UCSD-AML1 (cell line): ENCODE measurements around the gene IFT172.
A peak's percentile ranks its signal among the peaks of the same experiment; 100 is the strongest.

Experiments used
- DNase-seq: peaks from one replicate; lab custom pipeline; 2025; ENCODE audit not compliant: unreplicated experiment; lab: John Stamatoyannopoulos, UW

Gene IFT172

GRCh38 chr2:27494284-27494943 lies 4.9 kb upstream of the IFT172 start:
- no peak for DNase-seq

GRCh38 chr2:27493948-27494283 lies 4.4 kb upstream of the IFT172 start:
- no peak for DNase-seq

DNA sequence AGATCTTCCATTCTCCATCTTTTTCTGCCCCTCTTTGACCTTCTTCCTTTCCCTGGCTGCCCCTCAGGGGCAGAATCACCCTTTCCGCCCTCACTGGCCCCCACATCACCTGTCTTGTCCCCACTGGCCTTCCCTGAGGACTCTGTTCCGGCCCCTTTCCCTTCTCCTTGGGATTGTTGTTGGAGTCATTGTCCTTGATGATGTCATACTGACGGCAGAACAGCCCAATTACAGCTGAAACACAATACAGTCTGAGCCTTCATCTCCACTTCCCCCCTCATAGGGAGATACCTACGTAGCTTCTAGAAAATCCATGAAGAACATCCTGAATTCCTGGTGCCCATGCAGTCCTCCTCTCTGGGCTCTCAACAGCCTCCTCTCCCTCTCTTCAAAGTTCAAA lies 3.0 kb upstream of the IFT172 start:
- DNase-seq: no peak

DNA sequence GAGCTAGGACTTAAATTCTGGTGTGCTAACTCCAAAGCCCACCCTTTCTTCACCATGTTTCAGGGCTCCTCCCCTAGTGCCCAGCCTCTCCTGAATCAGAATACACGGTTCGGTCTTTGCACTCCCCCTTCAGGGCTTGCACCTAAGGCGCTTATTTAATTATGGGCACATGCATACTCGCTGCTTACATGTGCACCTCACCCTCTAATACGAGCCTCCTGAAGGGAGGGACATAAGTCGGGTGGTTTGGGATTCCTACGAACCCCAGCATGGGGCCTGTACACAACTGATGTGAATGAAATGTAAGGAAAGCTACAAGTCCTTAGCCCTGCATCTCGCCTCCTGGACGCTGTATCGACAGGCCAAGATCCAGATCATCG lies 435 bp downstream of the IFT172 start:
- peak; percentile 35 for DNase-seq

DNA sequence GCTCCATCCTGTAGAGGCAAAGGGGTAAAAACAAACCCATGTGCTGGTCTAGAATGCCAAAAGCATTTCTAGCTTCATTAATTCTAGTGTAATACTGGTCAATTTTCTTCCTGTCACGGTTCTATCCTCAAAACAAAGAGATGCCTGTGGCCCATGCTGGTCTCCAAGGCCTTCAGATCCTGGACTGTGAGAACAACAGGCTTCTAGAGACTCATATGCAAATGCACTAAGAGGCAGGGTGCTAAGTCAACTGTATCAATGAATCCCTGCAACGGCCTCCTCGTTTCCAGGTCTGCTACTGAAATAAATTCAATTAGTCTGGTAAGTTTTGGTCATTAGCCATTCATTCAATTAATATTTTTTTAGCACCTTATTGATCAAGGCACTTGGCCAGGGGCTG lies 4.0 kb downstream of the IFT172 start:
- DNase-seq: no peak

- no peak for DNase-seq
Measured at GRCh38 chr2:27471961-27472360, 17.6 kb downstream of the IFT172 start.

- no peak for DNase-seq
Measured at GRCh38 chr2:27464443-27464842, 25.1 kb downstream of the IFT172 start.

- DNase-seq: peak; percentile 14
Measured at GRCh38 chr2:27461118-27461517, 28.4 kb downstream of the IFT172 start.

GRCh38 chr2:27453968-27454367 lies 35.6 kb downstream of the IFT172 start:
- DNase-seq: no peak

DNA sequence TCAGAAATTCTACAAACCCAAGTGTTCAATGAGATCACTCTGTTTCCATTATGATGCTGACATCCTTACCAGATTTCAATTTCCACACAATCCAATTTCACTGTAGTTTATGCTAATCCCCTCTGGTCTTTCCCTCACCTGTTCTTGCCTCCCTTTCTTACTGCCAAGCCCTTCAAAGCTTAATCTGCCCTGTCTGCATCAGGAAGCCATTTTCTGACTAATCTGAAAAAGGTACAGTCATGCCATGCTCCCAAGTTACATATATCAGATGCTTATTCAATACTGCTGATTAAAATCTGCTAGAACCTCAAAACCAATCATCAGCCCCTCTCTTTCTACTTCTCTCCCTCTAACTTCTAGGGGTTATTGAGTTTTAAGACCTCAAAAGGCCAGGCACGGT lies 38.4 kb downstream of the IFT172 start:
- DNase-seq: no peak

- no peak for DNase-seq
Measured at GRCh38 chr2:27448381-27448780, 41.2 kb downstream of the IFT172 start.

DNA sequence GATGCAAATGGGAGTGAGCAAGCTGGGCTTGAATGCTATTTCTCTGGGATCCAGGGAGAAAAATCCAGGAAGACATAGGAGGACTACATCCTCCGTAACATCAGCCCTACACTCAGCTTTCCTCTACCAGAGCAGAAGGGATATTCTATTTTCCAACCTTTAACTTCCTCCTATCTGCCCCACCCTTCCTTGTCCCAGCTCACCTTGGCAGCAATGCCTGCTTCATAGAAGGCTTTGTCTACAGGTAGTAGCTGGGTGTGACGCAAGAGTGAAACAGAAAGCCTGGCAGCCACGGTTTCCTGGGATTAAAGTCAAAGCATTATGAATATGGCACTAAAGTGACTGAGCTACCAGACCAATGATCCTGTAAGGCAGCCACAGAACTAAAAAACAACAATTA lies 43.5 kb downstream of the IFT172 start:
- no peak for DNase-seq

- no peak for DNase-seq
Measured at GRCh38 chr2:27445615-27446014, 43.9 kb downstream of the IFT172 start.

- DNase-seq: no peak
Measured at GRCh38 chr2:27445155-27445554, 44.4 kb downstream of the IFT172 start.

- DNase-seq: no peak
Measured at GRCh38 chr2:27442920-27443282, 46.6 kb downstream of the IFT172 start.

- DNase-seq: no peak
Measured at GRCh38 chr2:27441958-27442919, 47.3 kb downstream of the IFT172 start, which contains the start of gene KRTCAP3. KRTCAP3 (plus strand) TSS chr2:27442381; CDS start chr2:27442413, 32 bp downstream.

- no peak for DNase-seq
Measured at GRCh38 chr2:27441226-27441926, 48.2 kb downstream of the IFT172 start.

GRCh38 chr2:27435628-27436027 lies 53.9 kb downstream of the IFT172 start:
- DNase-seq: no peak

GRCh38 chr2:27431395-27431794 lies 58.1 kb downstream of the IFT172 start:
- DNase-seq: no peak

- DNase-seq: peak; percentile 87
Measured at GRCh38 chr2:27428978-27429541, 60.5 kb downstream of the IFT172 start.

DNA sequence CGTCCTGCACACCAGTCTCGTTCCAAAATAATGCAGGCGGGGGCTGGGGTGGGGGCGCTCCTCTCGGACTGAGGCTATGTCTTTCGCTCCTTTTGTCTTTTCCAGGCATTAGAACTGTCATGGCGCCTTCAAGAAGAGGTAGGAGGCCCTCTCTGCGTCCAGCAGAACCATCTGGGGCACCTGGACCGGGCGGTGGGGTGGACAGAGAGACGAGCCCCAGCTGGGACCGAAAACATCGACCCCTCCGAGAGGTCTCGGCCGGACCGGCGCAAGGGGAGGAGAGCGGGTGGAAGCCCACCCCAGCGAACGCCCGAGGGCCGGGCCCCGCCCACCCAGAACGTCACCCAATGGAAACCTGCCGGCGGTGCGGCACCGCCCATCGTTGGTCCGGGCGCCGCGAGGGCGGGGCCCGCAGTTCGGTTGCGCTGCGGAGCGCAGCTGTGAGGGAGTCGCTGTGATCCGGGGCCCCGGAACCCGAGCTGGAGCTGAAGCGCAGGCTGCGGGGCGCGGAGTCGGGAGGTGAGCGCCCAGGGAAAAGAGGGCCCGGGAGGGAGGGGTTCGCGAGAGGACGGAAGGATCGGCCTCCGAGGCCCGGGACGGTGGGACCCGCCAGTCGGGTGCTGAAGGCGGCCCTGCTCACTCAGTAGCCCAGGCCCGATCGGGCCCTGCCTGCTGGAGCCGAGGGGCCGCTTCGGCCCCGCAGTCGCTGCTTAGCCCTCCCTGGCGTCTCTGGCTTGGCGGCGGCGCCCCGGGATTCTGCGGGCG lies 61.1 kb downstream of the IFT172 start, which contains the start of gene NRBP1:
Gene NRBP1 (plus strand): TSS at position 419 of the 765 bp plus-strand sequence. CDS start 4,643 bp downstream, outside the sequence.
- peak; percentile 95 for DNase-seq
